ENCODE measurements around the gene SPATA32.
"Not testable (repeated sequence)": the region's sequence is repeated elsewhere in the genome, so short reads cannot be mapped to it uniquely, and the experiment has no call there.

SPATA32 gene, protein sequence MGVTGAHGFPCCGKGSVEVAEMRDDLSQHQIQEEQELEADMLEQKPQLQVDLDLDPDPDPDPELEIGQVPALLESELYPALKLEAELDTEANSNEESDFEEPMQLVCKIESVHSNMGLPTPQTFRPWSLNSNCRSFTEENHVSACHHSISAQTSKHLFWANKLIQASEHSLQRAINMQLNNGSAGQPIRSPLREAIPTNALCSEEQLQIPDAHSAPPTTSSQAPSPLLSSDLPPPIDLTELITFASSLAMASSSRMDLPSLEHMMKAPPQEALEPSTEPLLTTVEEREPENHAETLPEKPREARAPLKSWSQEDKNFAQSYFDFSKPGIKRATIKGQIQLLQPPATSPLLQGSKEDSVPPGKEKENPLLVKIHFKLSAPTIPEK

DNA sequence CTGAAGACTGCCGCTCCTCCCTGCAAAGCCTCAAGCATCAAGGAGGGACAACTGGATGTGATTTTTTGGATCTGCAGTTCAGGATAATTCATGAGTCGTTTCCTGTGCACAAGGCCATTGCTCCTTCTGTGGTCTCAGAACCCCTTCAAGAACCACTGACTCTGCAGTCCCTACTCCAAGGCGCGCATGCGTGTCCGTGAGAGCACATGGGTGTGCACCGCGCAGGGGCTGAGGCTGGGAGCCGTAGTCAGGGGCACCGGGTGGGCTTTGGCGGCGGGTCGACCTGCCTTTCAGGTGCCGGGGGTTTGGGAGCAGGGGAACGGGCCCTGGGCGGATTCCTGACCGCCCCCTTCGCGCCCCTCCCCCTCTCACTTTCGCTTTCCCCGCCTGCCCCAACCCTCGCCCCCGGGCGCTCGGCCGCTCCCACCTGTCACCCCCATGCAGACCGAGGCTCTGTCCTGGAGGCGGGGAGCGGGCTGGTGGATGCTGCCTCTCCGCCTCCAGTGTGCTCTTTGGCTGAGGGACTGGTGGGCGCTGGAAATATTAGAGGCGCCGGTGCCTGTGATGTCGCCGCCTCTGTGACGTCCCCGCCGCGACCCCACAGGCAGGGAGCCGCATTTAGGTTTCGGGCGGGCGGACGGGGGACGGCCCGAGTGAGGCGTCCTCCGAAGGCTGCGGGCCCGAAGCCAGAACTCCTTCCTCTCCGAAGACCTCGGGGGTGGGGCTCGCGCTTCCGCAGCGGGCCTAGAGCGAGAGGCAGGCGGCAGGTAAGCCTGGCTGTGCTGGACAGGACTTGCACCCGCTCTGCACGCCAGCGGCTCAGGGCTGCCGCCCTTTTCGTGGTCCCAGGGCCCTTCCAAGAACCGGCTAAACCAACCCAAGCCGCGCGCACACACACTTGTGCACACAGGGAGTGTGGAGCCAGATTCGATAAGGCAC, at the start of gene SPATA32:
TSS of gene SPATA32 (minus strand) at position 518 of the 939 bp plus-strand sequence. CDS start at position 440, 78 bp downstream.
- peak in 1 of 2 experiments; percentile 21 for DNase-seq

- no peak for DNase-seq
Observed at GRCh38 chr17:45311401-45311759, 49.5 kb upstream of the SPATA32 start.

- no peak for DNase-seq
Observed at GRCh38 chr17:45310380-45311324, 48.8 kb upstream of the SPATA32 start.

DNA sequence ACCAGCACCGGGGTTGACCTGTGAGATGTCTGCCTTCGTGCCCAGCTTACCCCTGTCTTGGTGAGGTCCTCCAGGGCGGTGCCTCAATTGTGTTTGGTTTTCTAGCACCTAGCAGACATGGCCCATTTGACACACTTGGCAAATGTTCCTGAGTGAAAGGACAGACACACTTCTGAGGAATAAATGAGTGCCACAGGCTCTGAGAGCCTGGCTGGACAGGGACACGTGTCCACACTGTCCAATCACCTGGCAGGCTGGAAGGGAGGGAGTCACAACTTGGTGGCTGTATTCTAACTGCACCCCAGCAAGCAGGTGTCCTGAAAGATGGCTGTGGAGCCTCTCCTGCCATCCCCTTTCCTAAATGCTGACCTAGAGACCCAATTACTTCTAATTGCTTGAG, 47.5 kb upstream of the SPATA32 start:
- DNase-seq, result no peak

GRCh38 chr17:45308840-45309239, 46.9 kb upstream of the SPATA32 start:
- DNase-seq, result no peak

- no peak for DNase-seq
Observed at GRCh38 chr17:45308016-45308365, 46.1 kb upstream of the SPATA32 start.

DNA sequence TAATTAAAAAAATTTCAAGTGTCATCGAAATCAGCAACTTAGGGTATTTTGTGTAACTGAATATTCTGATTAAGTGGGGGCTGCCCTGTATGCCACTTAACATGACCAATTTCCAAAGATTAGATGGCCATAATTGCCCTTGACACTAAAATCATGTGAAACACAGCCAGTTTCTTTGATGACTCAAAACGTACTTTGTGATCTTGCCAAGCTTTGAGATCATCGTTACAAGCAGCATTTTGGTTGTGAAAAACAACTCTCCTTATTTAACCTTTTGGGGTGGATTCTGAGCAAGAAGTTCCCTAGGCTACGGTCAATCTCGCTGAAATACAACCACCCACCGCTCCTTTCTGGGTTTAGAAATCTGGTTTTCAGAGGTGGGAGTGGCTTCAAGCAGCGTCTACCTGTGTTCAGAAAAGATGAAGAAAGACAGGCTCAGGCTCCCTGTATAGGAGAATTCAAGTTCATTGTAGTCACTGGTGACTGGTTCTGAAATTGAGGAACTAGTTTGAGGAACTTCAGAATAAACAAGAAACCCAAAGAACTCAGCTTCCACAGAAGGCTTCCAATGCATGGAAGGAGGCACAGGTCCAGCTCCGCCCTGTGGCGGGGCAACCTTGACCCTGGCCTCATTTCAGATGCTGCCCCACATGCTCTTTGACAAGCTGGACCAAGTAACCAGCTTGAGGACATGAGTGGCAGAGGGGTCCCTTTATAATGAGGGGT, 45.6 kb upstream of the SPATA32 start:
- no peak for DNase-seq

GRCh38 chr17:45306623-45307022, 44.7 kb upstream of the SPATA32 start:
- no peak for DNase-seq

DNA sequence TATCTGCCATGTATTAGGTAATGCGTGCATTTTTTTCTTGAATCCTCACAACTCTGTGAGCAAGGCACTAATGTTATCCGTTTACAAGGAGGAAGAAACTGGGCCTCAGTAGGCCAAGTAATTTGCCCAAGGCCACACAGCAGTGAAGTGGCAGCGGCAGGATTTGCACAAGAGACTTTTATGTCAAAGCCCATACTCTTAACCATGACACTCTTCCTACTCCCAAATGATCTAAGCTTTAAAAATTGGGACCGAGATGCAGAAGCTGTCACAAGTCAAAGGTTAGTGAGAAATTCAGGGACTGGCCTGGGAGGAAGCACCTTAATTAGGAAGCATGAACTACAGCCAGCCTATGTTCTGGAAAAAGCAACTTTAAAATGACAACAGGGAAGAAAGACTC, 44.2 kb upstream of the SPATA32 start:
- no peak for DNase-seq

- no peak for DNase-seq
Observed at GRCh38 chr17:45305530-45306087, 43.7 kb upstream of the SPATA32 start.

GRCh38 chr17:45302649-45303173, 40.8 kb upstream of the SPATA32 start:
- DNase-seq, result no peak

DNA sequence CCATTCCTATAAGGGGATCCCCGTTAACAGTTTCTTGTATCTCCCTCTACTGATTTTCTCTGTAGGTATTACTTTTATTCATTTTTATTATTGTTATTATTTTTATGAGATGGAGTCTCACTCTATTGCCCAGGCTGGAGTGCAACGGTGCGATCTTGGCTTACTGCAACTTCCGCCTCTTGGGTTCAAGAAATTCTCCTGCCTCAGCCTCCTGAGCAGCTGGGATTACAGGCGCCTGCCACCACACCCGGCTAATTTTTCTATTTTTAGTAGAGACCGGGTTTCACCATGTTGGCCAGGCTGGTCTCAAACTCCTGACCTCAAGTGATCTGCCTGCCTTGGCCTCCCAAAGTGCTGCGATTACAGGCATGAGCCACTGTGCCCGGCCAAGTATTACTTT, 40.3 kb upstream of the SPATA32 start:
- DNase-seq, result not testable (repeated sequence)

- DNase-seq, result no peak
Observed at GRCh38 chr17:45301674-45302073, 39.8 kb upstream of the SPATA32 start.

GRCh38 chr17:45300060-45300751, 38.3 kb upstream of the SPATA32 start:
- no peak for DNase-seq

DNA sequence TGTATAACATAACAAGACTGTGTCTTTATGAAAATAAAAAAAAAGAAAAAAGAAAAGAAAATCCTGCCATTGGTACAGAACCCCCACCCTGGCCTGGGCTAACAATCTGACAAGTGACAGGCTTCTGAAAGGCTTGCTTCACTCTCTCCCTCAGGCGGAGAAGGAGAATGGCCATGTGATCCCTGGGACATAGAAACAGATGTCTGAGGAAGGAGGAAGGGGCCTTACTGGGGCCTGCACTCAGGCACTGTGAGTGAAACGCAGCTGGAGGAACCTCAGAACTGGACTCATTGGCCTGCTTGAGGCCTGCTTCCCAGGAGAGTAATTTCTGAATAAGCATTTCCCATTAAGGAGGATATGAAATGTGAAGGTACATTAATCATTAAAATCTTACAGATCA, 37.5 kb upstream of the SPATA32 start:
- DNase-seq, result no peak

DNA sequence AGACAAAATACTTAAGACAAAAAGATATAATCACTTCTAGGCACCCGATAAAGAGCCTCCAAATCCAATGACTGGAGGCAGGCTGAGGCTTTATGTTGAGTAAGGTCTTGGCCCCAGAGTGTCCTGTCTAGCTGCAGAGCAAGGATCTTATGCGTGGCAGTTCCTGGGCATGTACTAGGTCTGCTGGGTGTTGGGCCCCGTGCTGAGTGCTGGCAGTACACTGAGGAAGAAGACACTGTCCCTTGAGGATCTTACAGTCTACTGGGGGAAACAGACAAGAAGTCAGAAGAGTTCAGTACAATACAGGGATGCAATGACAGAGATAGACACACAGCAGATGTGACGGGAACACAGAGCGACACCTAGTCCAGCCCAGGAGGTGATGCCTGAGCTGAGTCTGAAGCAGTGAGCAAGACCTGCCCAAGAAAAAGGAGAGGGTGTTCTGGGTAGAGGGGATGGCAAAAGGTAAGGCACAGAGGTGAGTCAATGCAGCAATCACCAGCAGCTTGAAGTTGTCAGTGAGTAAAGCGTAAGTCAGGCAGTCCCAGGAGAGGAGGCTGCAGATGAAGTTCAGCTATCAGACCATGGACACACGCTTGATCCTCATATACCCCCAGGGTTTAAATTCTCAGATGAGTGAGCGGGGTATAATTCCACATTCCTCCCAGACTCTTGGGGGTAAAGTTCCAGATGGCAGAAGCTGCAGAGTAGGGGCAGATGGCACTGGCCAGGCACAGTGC, 36.8 kb upstream of the SPATA32 start:
- no peak for DNase-seq

GRCh38 chr17:45296833-45297124, 34.9 kb upstream of the SPATA32 start:
- DNase-seq, result no peak

DNA sequence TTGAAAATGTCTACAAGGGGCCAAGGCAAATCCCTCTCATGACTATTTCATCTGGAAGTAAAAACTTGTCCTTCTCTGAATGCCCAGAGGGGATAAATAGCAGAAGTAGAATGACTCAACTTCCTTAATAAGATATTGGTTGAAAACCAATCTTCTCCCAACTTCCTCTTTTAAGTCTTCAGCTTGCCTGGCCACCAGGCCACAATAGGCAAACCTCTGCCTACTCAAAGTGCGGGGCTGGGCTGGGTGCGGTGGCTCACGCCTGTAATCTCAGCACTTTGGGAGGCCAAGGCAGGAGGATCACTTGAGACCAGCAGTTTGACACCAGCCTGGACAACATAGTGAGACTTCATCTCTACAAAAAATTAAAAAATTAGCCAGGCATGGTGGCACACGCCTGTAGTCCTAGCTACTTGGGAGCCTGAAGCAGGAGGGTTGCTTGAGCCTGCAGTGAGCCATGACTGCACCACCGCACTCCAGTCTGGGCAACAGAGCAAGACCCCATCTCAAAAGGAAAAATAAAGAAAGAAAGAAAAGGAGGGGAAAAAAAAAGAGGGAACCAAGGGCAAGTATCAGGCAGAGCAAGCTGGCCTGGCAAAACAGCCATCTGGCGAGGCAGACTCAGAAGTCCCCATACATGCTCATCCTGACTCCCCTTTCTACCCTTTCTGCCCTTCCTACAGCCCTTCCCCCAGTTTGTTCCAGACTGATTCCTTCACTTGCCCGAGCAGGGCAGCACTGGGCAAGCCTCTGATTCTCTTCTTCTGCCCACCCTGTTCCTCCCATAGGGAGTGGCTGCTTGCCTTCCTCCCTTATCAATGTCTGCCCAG, 34.3 kb upstream of the SPATA32 start:
- no peak for DNase-seq

DNA sequence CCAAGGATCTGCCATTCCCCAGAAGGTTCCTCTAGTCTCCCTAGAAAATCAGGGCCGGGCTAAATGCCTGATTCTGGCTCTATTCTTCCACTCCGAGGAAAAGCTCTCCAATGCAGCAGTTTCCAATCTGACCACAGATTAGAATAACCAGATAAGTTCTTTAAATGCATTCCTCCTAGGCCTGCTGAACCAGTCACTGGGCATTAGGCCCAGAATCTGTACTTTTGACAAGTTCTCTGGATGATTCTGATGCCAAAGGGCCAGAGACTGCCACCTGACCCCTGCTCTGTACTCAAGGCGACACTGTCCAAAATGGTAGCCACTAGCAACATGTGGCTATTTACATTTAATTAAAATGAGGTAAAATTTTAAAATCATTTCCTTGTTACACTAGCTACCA, 32.6 kb upstream of the SPATA32 start:
- no peak for DNase-seq
